Measurements from ENCODE around the gene SPDYE4. TPM values are rescaled to one million over a fixed set of nuclear protein-coding genes. Genes with fewer than 3 reads are reported as not detected.

SPDYE4 gene
- total RNA-seq, 1 experiment from 2014 or later = not detected

DNA sequence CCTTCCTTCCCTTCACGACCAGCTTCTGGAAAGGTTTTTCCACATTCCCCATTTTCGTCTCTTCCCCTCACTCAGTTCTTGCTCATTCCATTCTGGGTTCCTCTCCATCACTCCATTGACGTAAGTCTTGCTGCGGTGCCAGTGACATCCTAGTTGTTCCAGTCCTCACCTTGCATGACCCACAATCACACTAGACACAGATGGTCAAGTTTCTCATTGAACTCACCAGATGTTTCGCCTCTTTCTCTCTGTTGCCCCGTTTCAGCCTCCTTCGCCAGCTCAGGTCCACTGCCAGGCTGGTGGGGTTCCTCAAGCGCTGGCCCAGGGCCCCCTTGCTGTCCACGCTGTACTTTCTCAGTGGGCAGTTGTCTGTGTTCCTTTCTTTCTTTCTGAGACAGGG lies 57.1 kb downstream of the SPDYE4 start (continued):
- TF ChIP-seq, protein P1, sequence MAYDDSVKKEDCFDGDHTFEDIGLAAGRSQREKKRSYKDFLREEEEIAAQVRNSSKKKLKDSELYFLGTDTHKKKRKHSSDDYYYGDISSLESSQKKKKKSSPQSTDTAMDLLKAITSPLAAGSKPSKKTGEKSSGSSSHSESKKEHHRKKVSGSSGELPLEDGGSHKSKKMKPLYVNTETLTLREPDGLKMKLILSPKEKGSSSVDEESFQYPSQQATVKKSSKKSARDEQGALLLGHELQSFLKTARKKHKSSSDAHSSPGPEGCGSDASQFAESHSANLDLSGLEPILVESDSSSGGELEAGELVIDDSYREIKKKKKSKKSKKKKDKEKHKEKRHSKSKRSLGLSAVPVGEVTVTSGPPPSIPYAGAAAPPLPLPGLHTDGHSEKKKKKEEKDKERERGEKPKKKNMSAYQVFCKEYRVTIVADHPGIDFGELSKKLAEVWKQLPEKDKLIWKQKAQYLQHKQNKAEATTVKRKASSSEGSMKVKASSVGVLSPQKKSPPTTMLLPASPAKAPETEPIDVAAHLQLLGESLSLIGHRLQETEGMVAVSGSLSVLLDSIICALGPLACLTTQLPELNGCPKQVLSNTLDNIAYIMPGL (CRISPR knock-in tag; IDR thresholded peaks at IDR 0.05) = no peak
- TF ChIP-seq, protein P2, sequence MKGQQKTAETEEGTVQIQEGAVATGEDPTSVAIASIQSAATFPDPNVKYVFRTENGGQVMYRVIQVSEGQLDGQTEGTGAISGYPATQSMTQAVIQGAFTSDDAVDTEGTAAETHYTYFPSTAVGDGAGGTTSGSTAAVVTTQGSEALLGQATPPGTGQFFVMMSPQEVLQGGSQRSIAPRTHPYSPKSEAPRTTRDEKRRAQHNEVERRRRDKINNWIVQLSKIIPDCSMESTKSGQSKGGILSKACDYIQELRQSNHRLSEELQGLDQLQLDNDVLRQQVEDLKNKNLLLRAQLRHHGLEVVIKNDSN (CRISPR knock-in tag; IDR thresholded peaks at IDR 0.05) = no peak
- TF ChIP-seq, protein P3, sequence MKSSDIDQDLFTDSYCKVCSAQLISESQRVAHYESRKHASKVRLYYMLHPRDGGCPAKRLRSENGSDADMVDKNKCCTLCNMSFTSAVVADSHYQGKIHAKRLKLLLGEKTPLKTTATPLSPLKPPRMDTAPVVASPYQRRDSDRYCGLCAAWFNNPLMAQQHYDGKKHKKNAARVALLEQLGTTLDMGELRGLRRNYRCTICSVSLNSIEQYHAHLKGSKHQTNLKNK (CRISPR knock-in tag; IDR thresholded peaks at IDR 0.05) = no peak
- TF ChIP-seq, protein P4, sequence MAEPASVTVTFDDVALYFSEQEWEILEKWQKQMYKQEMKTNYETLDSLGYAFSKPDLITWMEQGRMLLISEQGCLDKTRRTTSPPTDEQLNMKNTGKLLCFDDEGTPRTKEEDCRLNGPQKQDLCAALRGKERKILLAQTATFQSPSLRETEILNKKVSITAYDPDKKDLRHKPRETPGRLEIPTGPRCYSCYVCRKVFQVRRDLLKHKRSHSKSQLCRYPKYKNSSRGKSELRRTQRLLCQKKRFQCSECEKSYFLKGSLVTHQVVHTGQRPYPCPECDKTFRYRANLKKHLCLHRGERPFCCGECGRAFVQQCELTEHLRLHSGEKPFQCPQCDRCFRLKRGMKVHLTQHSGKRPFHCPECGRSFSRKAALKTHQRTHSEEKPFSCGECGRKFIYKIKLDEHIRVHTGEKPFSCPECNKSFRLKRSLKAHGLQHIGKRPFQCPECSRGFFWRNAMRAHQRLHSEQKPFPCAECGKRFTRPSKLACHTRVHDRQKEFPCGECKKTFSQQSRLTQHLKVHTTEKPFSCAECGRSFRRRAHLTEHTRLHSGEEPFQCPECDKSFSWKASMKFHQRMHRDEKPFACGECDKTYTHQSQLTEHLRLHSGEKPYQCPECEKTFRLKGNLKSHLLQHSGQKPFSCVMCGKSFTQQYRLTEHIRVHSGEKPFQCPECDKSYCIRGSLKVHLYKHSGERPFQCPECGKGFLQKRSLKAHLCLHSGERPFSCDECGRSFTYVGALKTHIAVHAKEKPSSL (CRISPR knock-in tag; conservative IDR thresholded peaks at IDR 0.05) = no peak
- TF ChIP-seq ESRRA (CRISPR knock-in tag; IDR thresholded peaks at IDR 0.05; ENCODE audit: borderline replicate concordance) (no peak), SMAD3 (CRISPR knock-in tag; IDR thresholded peaks at IDR 0.05; ENCODE audit: borderline replicate concordance) (no peak), NFATC4 (CRISPR knock-in tag; IDR thresholded peaks at IDR 0.05) (no peak), JAZF1 (CRISPR knock-in tag; IDR thresholded peaks at IDR 0.05) (no peak), ZNF263 (CRISPR knock-in tag; IDR thresholded peaks at IDR 0.05; ENCODE audit: low read depth) (no peak)

Other genes starting within 250 kb of the SPDYE4 start
- gene MYH10, start 127.8 kb downstream of the SPDYE4 start, total RNA-seq (2021) = 226 to 236 TPM (median 231 TPM) in 3 replicates
- gene CCDC42, start 13.7 kb downstream of the SPDYE4 start, total RNA-seq (2021) = not detected in 3 replicates
- 4.0 to 5.2 TPM (median 4.5 TPM) in 3 replicates for gene MFSD6L, start 40.8 kb upstream of the SPDYE4 start, total RNA-seq (2021)
- 0.15 to 0.23 TPM (median 0.21 TPM) in 3 replicates for gene PIK3R6, start 109.1 kb upstream of the SPDYE4 start, total RNA-seq (2021)
- 5.9 to 7.5 TPM (median 5.9 TPM) in 3 replicates for gene PIK3R5, start 207.2 kb upstream of the SPDYE4 start, total RNA-seq (2021)

All from WTC11 (cell line).